MM.1S (cell line): ENCODE results near the gene CCDC148.

Experiments
- CTCF ChIP-seq: fragments of 300-600 bp; sonication (generic); IDR thresholded peaks from 2 replicates; pipeline ENCODE4 v1.5.1; 2016; ENCODE audit warnings: antibody characterized with exemption, low read length, mixed read lengths
- EZH2 ChIP-seq: fragments of 300-600 bp; sonication (generic); optimal IDR thresholded peaks from 2 replicates; pipeline ENCODE3; 2017; ENCODE audit warnings: low read depth, mild to moderate bottlenecking, antibody characterized with exemption, low read length, mixed read lengths
- EZH2phosphoT487 ChIP-seq: fragments of 300-600 bp; sonication (generic); IDR thresholded peaks from 2 replicates; pipeline ENCODE4 v1.6.1; 2018; ENCODE audit warnings: antibody characterized with exemption, low read length

- TF ChIP-seq CTCF (no peak), EZH2 (no peak), EZH2phosphoT487 (no peak)
These were observed 49.5 kb downstream of the CCDC148 start for GRCh38 chr2:158407031-158407430.
